ENCODE results near the gene NRF1. TPM values are rescaled to one million over a fixed set of nuclear protein-coding genes. Genes with fewer than 3 reads are reported as not detected.

Gene NRF1
- total RNA-seq, 1 donor from 2014 or later = 32.4 TPM

DNA sequence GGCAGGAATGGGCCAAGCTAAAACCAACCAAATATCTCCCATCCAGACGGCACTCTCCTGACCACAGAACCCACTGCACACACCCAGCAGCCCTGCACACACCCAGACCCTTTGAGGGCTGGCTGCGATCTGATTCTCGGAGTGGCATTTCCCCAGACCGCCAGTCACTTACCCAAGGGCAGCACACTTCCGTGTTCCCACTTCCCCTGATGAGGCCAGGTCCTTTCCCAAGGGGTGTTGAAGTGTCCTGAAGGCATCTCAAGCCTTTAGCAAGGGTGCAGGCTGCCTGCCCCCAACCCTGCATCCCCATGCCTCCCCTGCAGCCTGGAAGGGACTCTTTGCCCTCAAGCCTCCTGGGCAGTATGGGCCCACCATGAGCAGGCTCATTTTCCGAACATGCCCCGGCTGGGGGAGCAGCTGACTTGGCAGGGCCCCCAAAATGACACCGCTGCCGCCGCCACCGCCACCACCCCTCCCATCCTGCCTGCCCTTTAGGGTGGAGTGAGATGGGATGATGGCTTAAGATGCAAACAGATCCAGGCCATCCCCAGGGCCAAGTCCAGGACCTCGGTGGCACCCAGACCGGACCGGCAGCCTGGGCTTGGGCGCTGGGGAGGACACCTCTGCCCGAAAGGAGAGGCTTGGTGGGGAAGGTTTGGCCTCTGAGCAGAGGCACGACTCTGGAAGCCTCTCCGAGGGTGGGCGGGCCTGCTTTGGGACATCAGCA, 159.8 kb downstream of the NRF1 start:
- DNase-seq (ENCODE audit: low spot score) = no peak

DNA sequence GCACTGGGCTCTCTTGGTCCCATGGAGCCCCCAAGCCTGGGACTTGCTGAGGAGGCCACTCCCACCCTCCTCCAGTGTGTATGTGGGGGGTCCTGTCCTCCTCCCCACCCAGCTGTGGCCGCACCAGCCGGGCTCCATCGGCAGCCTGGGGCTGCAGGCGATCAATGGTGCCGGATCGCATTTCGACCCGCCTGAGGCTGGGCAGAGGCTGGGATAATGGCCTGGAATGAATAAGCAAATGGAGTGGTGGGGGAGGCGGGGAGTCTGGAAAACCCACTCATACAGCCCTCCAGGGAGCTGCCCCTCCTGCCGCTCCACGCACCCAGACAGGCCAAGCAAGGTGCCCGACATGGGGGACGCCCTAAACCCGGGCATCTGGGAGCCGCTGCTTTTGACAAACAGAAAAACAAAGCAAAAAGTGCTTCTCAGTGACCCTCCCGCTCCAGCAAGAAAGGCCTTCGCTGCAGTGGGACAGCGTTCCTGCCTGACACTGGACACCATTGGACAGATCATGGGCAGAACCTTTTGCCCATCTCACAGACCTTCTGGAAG, 160.5 kb downstream of the NRF1 start:
- no peak for DNase-seq (ENCODE audit: low spot score)

DNA sequence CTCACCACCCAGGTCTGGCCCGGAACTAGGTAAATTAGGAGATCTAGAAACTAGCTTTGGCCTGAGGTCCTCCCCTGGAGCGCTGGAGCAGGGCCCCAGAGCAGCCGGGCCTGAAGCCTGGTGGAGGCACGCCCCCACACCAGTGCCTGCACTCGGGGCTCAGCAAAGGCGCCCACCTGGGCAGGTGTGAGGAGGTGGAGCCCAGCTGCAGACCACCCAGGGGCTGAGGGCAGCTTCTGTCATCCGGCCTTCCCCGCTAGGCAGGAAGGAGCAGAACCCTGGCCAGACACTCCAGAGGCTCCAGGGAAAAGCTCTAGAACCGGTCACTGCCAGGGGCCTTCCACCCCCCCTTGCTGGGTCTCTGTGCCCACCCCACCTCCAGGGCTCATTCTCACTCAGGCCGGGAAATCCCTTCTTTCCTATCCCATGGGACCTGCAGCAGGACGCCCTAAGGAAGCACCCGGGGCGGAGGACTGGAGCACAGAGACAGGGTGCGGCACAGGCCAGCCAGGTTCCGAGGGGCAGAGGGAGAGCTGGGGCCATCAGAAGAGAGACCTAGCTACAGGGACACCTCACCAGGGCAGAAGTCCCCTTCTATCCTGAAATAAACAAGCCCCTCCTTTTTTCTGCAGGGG, 161.2 kb downstream of the NRF1 start:
- DNase-seq (ENCODE audit: low spot score) = no peak

DNA sequence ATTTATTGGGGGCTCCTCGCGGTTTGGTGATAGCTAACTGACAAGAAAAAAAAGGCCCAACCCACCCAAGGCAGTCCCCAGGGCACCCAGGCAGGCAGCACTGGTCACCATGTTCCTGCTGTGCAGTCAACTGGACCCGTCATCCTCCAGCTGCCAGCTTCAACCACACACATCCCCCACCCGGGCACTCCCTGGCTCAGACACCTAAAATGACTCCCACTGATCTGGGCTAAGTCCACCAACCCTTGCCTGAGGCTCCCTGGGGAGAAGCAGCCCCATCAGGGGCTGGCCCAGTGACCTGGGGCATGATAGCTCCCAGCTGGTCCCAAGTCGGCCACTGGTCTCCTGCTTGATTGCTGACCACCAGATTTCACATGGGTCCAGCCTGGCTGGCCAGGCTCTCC, 161.8 kb downstream of the NRF1 start:
- DNase-seq (ENCODE audit: low spot score) = no peak

- no peak for DNase-seq (ENCODE audit: low spot score)
These were observed 162.4 kb downstream of the NRF1 start for GRCh38 chr7:129773871-129774270.

DNA sequence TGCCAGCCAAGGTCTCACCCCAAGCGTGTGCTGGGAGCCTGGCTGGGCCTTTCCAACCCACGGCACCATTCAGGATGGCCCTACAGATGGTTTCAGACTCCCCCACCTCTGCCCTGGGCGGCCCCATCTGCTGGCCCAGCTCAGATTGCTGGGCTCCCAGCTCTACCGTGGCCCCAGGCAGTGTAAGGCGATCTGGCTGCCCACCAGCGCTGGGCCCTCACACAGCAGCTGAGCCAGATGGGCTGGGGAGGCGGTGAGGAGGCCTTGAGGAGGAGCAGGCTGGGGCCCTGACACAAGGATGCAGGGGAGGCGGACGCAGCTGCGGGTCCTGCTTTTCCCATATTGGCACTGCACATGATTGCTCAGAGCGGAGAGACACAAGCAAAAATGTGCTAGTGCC, 162.8 kb downstream of the NRF1 start:
- DNase-seq (ENCODE audit: low spot score) = no peak

GRCh38 chr7:129774871-129775694, 163.6 kb downstream of the NRF1 start:
- no peak for DNase-seq (ENCODE audit: low spot score)

- DNase-seq (ENCODE audit: low spot score) = no peak
These were observed 164.3 kb downstream of the NRF1 start for GRCh38 chr7:129775695-129776361.

GRCh38 chr7:129776362-129776722, 164.8 kb downstream of the NRF1 start:
- DNase-seq (ENCODE audit: low spot score) = no peak

GRCh38 chr7:129777195-129777844, 165.8 kb downstream of the NRF1 start:
- no peak for DNase-seq (ENCODE audit: low spot score)

DNA sequence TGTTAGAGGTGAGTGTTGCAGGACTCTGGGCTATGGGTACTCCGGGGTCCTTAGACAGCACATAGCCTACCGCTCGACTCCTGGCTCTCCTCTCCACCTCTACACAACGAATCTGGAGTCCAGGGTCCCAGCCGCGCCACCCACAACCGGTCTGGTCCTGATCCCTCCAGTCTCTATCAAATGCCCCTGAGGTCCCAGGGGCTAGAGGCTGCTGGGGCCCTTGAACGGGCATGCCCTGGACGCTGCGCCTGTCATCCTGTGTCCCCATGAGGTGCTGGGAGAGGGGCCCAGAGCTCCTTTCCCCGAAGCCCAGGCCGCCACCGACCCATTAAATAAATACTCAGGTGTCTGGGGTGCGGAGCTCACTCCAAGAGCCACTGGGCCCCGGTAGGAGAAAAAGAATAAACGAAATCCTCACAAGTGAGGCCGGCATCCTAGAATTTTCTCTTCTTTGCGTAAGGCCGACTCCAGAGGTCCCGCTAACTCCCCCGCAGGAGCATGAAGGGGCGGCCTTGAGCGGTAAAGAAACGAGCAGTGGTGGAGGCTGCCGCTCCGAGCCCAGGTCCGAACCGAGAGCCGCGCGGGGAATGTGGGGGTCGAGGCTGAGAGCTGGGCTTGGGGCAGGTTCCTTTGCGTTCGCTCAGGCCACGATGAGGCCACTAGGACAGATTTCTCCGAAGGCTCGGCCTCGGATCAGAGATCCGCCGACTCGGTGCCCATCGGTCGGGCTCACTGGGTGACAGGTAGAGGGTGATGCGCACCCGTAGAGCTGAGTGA, 166.7 kb downstream of the NRF1 start:
- DNase-seq (ENCODE audit: low spot score) = no peak

- no peak for DNase-seq (ENCODE audit: low spot score)
These were observed 167.5 kb downstream of the NRF1 start for GRCh38 chr7:129778770-129779601.

DNA sequence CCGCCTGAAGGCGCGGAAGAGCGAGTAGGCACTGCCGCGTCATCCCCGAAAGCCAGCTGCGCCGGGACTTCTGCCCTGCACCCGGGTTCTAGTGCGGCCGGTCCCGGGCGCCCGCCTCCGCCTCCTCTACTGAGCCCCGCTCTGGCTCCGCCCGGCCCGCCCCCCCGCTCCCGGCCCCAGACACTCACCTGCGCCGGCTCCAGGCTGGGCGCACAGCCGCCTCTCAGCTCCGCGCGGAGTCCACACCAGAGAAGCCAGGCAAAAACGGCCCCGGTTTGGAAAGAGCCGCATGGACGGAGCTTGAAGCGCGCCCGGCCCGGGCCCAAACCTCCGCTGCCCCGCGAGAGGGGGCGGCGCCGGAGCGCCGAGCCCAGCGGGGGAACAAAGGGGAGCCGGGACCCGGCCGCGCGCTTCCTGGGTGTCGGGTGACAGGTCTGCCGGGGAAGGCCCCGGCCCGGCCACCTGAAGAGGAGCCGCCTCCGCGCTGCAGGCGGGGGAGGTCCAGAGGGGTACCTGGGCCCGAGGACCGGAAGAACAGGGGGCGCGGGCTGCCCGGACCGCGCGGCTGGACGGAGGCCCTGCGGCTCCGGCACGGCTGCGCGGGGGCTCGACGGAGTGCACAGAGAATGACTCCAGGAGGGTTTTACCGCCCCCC, 168.2 kb downstream of the NRF1 start:
- DNase-seq (ENCODE audit: low spot score) = no peak

DNA sequence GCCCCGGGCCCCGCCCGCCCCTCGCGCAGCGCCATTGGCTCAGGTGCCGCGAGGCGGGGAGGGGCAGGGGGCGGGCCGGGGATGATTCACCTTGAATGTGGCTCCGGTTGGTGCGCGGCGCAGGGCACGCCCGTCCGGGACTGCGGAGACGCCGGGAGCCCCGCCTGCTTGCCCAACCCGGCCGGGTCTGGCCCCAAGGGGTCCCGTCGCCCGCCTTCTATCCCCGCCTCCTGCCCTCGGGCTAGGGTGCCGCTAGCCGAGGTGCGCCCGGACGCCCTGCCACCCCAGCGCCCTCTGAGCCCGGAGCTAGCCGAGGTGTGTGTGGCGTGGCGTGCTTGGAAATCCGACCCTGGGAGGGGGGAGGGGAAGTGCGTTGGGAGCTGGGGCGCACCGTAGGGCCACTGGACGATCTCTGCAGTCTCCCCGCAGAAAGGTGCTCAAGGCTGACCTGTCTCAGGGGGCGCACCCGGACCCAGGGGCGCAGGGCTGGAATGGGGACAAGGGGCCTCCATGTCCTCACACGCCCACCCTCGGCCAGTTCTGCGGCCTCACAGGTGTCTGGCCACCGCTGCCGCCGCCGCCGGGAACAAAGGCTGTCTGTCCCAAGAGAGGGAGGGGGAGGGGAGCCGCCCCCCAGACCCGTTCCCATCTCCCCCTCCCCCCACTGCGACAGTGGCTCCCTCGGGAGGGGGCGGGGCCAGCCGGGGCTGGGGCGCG, 168.9 kb downstream of the NRF1 start:
- peak; percentile 77 for DNase-seq (ENCODE audit: low spot score)

DNA sequence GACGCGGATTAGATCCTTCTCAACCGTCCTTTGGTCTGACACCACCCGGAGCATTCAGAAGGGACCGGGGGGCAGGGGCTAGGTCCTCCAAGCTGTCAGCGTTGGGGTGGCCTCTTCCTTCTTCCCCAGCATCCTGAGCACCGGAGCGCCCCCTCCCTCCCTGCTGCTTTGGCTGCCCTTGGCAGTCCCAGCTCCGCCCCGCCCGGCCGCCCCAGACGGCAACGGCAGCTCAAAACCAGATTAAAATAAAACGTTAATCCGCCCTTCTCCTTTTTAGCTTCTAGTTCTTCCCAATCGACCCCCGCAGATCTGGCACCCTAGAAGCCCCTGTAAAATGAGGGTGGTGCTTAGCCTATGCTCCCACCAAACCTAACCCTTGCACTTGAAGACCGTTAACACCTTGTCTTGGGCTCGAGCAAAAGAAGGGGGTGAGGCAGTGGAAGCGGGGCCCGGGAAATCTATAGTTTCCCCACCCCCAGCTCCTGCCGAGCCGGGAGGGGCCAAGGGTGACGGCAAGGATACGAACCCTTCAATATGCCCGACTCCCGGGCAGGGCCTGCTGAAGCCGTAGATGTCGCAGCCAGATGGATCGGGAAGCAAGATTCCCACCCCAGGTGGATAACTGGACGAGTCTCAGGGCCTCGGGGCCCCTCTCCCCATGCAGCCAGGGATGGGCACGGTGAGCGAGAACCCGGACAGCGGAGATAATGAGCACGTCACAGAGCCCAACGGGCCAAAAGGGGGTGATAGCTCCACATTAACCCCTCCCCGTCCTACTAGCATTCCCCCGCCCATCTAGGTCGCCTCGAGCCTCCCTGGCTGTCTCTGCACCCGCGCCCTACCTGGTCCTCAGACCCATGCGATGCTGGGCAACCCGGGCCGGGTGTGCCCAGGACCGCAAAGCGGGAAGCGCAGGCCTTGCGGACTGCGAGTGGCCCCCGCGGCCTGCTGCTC, 169.7 kb downstream of the NRF1 start:
- DNase-seq (ENCODE audit: low spot score) = no peak

GRCh38 chr7:129781928-129782817, 170.7 kb downstream of the NRF1 start:
- no peak for DNase-seq (ENCODE audit: low spot score)
